Neural cell (in vitro differentiated cells): ENCODE measurements around the gene PLCH1. TPM values are rescaled to one million over a fixed set of nuclear protein-coding genes. Genes with fewer than 3 reads are reported as not detected.

Experiments
- H2AFZ ChIP-seq: fragments of 200-600, 300-800 bp; sonication (generic), shearing (Covaris generic); 2 replicates; pipeline ENCODE4 v1.6.0; 2014; ENCODE audit warnings: low read depth, mild to moderate bottlenecking, antibody characterized with exemption, low read length, moderate library complexity
- H3F3A ChIP-seq: fragments of 200-600 bp; shearing (Covaris generic); 2 replicates; pipeline ENCODE4 v1.6.1; 2016; ENCODE audit warnings: mild to moderate bottlenecking, moderate library complexity, mixed read lengths, antibody characterized with exemption, low read length; ENCODE audit not compliant: insufficient read depth, poor library complexity, severe bottlenecking
- H3K27ac ChIP-seq: fragments of 200-600, 300-800 bp; sonication (generic), shearing (Covaris generic); 2 replicates; pipeline ENCODE4 v1.5.1; 2014; ENCODE audit warnings: mild to moderate bottlenecking, low read length, moderate library complexity
- H3K27me3 ChIP-seq: fragments of 300-800, 200-600 bp; sonication (generic), shearing (Covaris generic); 2 replicates; pipeline ENCODE4 v1.6.0; 2014; ENCODE audit warnings: mild to moderate bottlenecking, low read depth, low read length, moderate library complexity; ENCODE audit not compliant: insufficient read depth
- H3K36me3 ChIP-seq: fragments of 300-800, 200-600 bp; sonication (generic), shearing (Covaris generic); 2 replicates; pipeline ENCODE4 v1.5.1; 2014; ENCODE audit warnings: mild to moderate bottlenecking, antibody characterized with exemption, low read length, moderate library complexity; ENCODE audit not compliant: insufficient read depth
- H3K4me2 ChIP-seq: fragments of 300-800, 200-600 bp; sonication (generic), shearing (Covaris generic); 2 replicates; pipeline ENCODE4 v1.6.0; 2014; ENCODE audit warnings: mild to moderate bottlenecking, low read length
- H3K4me3 ChIP-seq: fragments of 300-800, 200-600 bp; sonication (generic), shearing (Covaris generic); 2 replicates; pipeline ENCODE4 v1.5.1; 2014; ENCODE audit warnings: mild to moderate bottlenecking, low read length, moderate library complexity
- H3K79me2 ChIP-seq: fragments of 200-600 bp; shearing (Covaris generic); replicated peaks from 2 replicates; pipeline ENCODE4 v1.6.0; 2014; ENCODE audit warnings: mild to moderate bottlenecking, low read length, moderate library complexity; ENCODE audit not compliant: insufficient read depth
- H3K9ac ChIP-seq: fragments of 300-800, 200-600 bp; sonication (generic), shearing (Covaris generic); 2 replicates; pipeline ENCODE4 v1.6.1; 2016; ENCODE audit warnings: mild to moderate bottlenecking, low read length, mixed read lengths
- H3K9me2 ChIP-seq: fragments of 200-600 bp; shearing (Covaris generic); 2 replicates; pipeline ENCODE4 v1.6.1; 2016; ENCODE audit warnings: mild to moderate bottlenecking, low read length, mixed read lengths; ENCODE audit not compliant: insufficient read depth
- H3K9me3 ChIP-seq: fragments of 200-600, 300-800 bp; sonication (generic), shearing (Covaris generic); 2 replicates; pipeline ENCODE4 v1.6.1; 2016; ENCODE audit warnings: mild to moderate bottlenecking, mixed run types, low read length, moderate library complexity, mixed read lengths
- H4K20me1 ChIP-seq: fragments of 200-600 bp; shearing (Covaris generic); 2 replicates; pipeline ENCODE4 v1.6.1; 2016; ENCODE audit warnings: mild to moderate bottlenecking, mixed run types; ENCODE audit not compliant: insufficient read depth
- CTCF ChIP-seq: fragments of 450-650 bp; IDR thresholded peaks from 2 replicates; pipeline ENCODE4 v1.5.1; 2014; ENCODE audit warnings: antibody characterized with exemption, mild to moderate bottlenecking, moderate library complexity; ENCODE audit not compliant: poor library complexity, severe bottlenecking
- EP300 ChIP-seq: fragments of 450-650 bp; conservative IDR thresholded peaks from 2 replicates; pipeline ENCODE4 v1.6.1; 2014; ENCODE audit warnings: antibody characterized with exemption, mild to moderate bottlenecking, moderate library complexity; ENCODE audit not compliant: poor library complexity, severe bottlenecking
- EZH2 ChIP-seq: fragments of 200-600, 300-800 bp; shearing (Covaris generic), sonication (generic); IDR thresholded peaks from 2 replicates; pipeline ENCODE4 v1.6.1; 2014; ENCODE audit warnings: antibody characterized with exemption, low read length, borderline replicate concordance, mild to moderate bottlenecking; ENCODE audit not compliant: insufficient read depth, poor library complexity, severe bottlenecking
- MXI1 ChIP-seq: fragments of 450-650 bp; conservative IDR thresholded peaks from 2 replicates; pipeline ENCODE4 v1.6.1; 2014; ENCODE audit warnings: antibody characterized with exemption, mild to moderate bottlenecking; ENCODE audit not compliant: poor library complexity, severe bottlenecking
- POLR2AphosphoS5 ChIP-seq: IDR thresholded peaks from 2 replicates; pipeline ENCODE4 v1.6.1; 2012
- RAD21 ChIP-seq: fragments of 450-650 bp; conservative IDR thresholded peaks from 2 replicates; pipeline ENCODE4 v1.6.1; 2014; ENCODE audit warnings: antibody characterized with exemption, mild to moderate bottlenecking, moderate library complexity
- REST ChIP-seq: IDR thresholded peaks from 2 replicates; pipeline ENCODE4 v1.6.1; 2012; ENCODE audit warnings: borderline replicate concordance
- SMC3 ChIP-seq: fragments of 450-650 bp; conservative IDR thresholded peaks from 2 replicates; pipeline ENCODE4 v1.6.1; 2014; ENCODE audit warnings: antibody characterized with exemption, mild to moderate bottlenecking, moderate library complexity; ENCODE audit not compliant: poor library complexity
- TAF1 ChIP-seq: IDR thresholded peaks from 2 replicates; pipeline ENCODE4 v1.6.1; 2012; ENCODE audit warnings: low read depth
- polyA plus RNA-seq: library from polyadenylated mRNA; depleted of rRNA; stranded (reverse); fragments of >200 nt; gene quantifications from 2 replicates; pipeline ENCODE4 v1.2.3, GENCODE V29; 2014

PLCH1 gene
- polyA plus RNA-seq, 1 donor from 2014 or later = 13.5 TPM

GRCh38 chr3:155712008-155712407 is 32.9 kb downstream of the PLCH1 start:
- no peak overlapping the region for H3K27ac ChIP-seq
- no peaks in the 10 kb centered on the region for H3K27me3 ChIP-seq
- no peaks in the 10 kb centered on the region for H3K36me3 ChIP-seq
- H3F3A ChIP-seq = no peaks in the 10 kb centered on the region
- no peak for TF ChIP-seq CTCF
- no peak for TF ChIP-seq SMC3
- no peak for TF ChIP-seq POLR2AphosphoS5
- no peak for TF ChIP-seq EZH2
- no peaks in the 10 kb centered on the region for H3K9me3 ChIP-seq
- no peak overlapping the region for H3K4me2 ChIP-seq
- H2AFZ ChIP-seq = no peak overlapping the region
- H3K79me2 ChIP-seq = no peaks in the 10 kb centered on the region
- no peak overlapping the region for H3K4me3 ChIP-seq
- H3K9ac ChIP-seq = no peak overlapping the region
- H4K20me1 ChIP-seq = no peaks in the 10 kb centered on the region
- no peaks in the 10 kb centered on the region for H3K9me2 ChIP-seq

- no peaks in the 10 kb centered on the region for H4K20me1 ChIP-seq
- TF ChIP-seq RAD21 (no peak), EP300 (no peak), TAF1 (no peak), MXI1 (no peak), CTCF (no peak), SMC3 (no peak), EZH2 (no peak), POLR2AphosphoS5 (no peak), REST (no peak)
- no peak overlapping the region for H3K9ac ChIP-seq
- no peaks in the 10 kb centered on the region for H3K36me3 ChIP-seq
- no peak overlapping the region for H3K4me3 ChIP-seq
- H3K27me3 ChIP-seq = no peaks in the 10 kb centered on the region
- H3K79me2 ChIP-seq = peaks cover 9% of the 10 kb centered on the region
- H3K9me2 ChIP-seq = no peaks in the 10 kb centered on the region
- H3K27ac ChIP-seq = no peak overlapping the region
- H3F3A ChIP-seq = peaks cover 7% of the 10 kb centered on the region
- no peak overlapping the region for H2AFZ ChIP-seq
- no peaks in the 10 kb centered on the region for H3K9me3 ChIP-seq
- no peak overlapping the region for H3K4me2 ChIP-seq
These were observed 39.9 kb downstream of the PLCH1 start for GRCh38 chr3:155704771-155705559.
